Mesenchymal stem cell (in vitro differentiated cells and primary cell): ENCODE measurements around the gene NUDT16L1.

Experiments
- DNase-seq: peaks from one replicate; pipeline ENCODE4 v3.0.0-alpha.2; 2013
- H2AFZ ChIP-seq: one replicate; pipeline ENCODE4 v1.6.1; 2013; ENCODE audit warnings: low read depth, mild to moderate bottlenecking, control low read depth, inconsistent platforms, low read length, moderate library complexity
- H2AK5ac ChIP-seq: 2 replicates; pipeline ENCODE4 v1.6.1; 2013; ENCODE audit warnings: low read length, moderate library complexity, mild to moderate bottlenecking, inconsistent platforms; ENCODE audit not compliant: severe bottlenecking
- H2BK120ac ChIP-seq: one replicate; pipeline ENCODE4 v1.6.1; 2013; ENCODE audit warnings: low read depth, mild to moderate bottlenecking, inconsistent platforms, low read length, moderate library complexity
- H2BK12ac ChIP-seq, 2 experiments: one replicate each; pipeline ENCODE4 v1.6.1; 2013; ENCODE audit warnings: inconsistent platforms in 2 of 2, low read length in 2 of 2, mild to moderate bottlenecking in 2 of 2, moderate library complexity in 2 of 2, control low read depth in 1 of 2
- H2BK15ac ChIP-seq: one replicate; pipeline ENCODE4 v1.6.1; 2013; ENCODE audit warnings: mild to moderate bottlenecking, low read depth, inconsistent platforms; ENCODE audit not compliant: poor library complexity, severe bottlenecking
- H2BK5ac ChIP-seq: 2 replicates; pipeline ENCODE4 v1.6.1; 2013; ENCODE audit warnings: low read depth, mild to moderate bottlenecking, low read length, control low read depth, inconsistent platforms; ENCODE audit not compliant: poor library complexity, severe bottlenecking
- H3K14ac ChIP-seq, 2 experiments: one replicate each; pipeline ENCODE4 v1.6.1; 2013; ENCODE audit warnings: inconsistent platforms in 2 of 2, low read length in 2 of 2, control low read depth in 1 of 2, mild to moderate bottlenecking in 1 of 2, moderate library complexity in 1 of 2
- H3K18ac ChIP-seq, 2 experiments: one replicate each; pipeline ENCODE4 v1.6.1; 2013; ENCODE audit warnings: inconsistent platforms in 2 of 2, low read length in 2 of 2, control low read depth in 1 of 2, low read depth in 1 of 2, mild to moderate bottlenecking in 1 of 2
- H3K23ac ChIP-seq, 2 experiments: one replicate each; pipeline ENCODE4 v1.6.1; 2013; ENCODE audit warnings: inconsistent platforms in 2 of 2, low read length in 2 of 2, mild to moderate bottlenecking in 2 of 2, moderate library complexity in 2 of 2, control low read depth in 1 of 2
- H3K27ac ChIP-seq: 2 replicates; pipeline ENCODE4 v1.5.1; 2013; ENCODE audit warnings: mild to moderate bottlenecking, moderate library complexity, low read length, control low read depth, inconsistent platforms; ENCODE audit not compliant: poor library complexity, severe bottlenecking
- H3K27me3 ChIP-seq, 2 experiments: 2 replicates each; pipeline versions ENCODE4 v1.6.1 to v1.7.0; 2013; ENCODE audit warnings: low read length in 2 of 2, mild to moderate bottlenecking in 2 of 2, moderate library complexity in 2 of 2, control low read depth in 1 of 2, inconsistent platforms in 1 of 2; ENCODE audit not compliant: control insufficient read depth in 1 of 2, insufficient read depth in 1 of 2
- H3K36me3 ChIP-seq, 2 experiments: 2 replicates each; pipeline versions ENCODE4 v1.6.1 to v1.7.0; 2013; ENCODE audit warnings: low read length in 2 of 2, control low read depth in 1 of 2, inconsistent platforms in 1 of 2, low read depth in 1 of 2, mild to moderate bottlenecking in 1 of 2; ENCODE audit not compliant: insufficient read depth in 2 of 2, control insufficient read depth in 1 of 2
- H3K4ac ChIP-seq, 2 experiments: one replicate each; pipeline ENCODE4 v1.6.1; 2013; ENCODE audit warnings: inconsistent platforms in 2 of 2, low read length in 2 of 2, mild to moderate bottlenecking in 2 of 2, moderate library complexity in 2 of 2, control low read depth in 1 of 2, low read depth in 1 of 2
- H3K4me1 ChIP-seq: 2 replicates; pipeline ENCODE4 v1.6.1; 2013; ENCODE audit warnings: low read depth, low read length, control low read depth; ENCODE audit not compliant: control insufficient read depth, insufficient read depth
- H3K4me2 ChIP-seq: 2 replicates; pipeline ENCODE4 v1.6.1; 2013; ENCODE audit warnings: low read length, mild to moderate bottlenecking, inconsistent platforms; ENCODE audit not compliant: poor library complexity, severe bottlenecking
- H3K4me3 ChIP-seq, 2 experiments: 2 replicates each; pipeline versions ENCODE4 v1.5.1 to v1.7.0; 2013; ENCODE audit warnings: low read length in 2 of 2, mild to moderate bottlenecking in 2 of 2, control low read depth in 1 of 2, low read depth in 1 of 2; ENCODE audit not compliant: insufficient read depth in 1 of 2
- H3K79me1 ChIP-seq: replicated peaks from 2 replicates; pipeline ENCODE4 v1.6.1; 2013; ENCODE audit warnings: mild to moderate bottlenecking, control low read depth, low read length, inconsistent platforms; ENCODE audit not compliant: poor library complexity, severe bottlenecking
- H3K9ac ChIP-seq: 2 replicates; pipeline ENCODE4 v1.7.0; 2013; ENCODE audit warnings: mild to moderate bottlenecking, low read length, moderate library complexity
- H3K9me3 ChIP-seq: 2 replicates; pipeline ENCODE4 v1.7.0; 2013; ENCODE audit warnings: mild to moderate bottlenecking, low read length; ENCODE audit not compliant: control insufficient read depth
- H4K8ac ChIP-seq: one replicate; pipeline ENCODE4 v1.6.1; 2013; ENCODE audit warnings: inconsistent platforms, mild to moderate bottlenecking, low read length, moderate library complexity
- H4K91ac ChIP-seq: one replicate; pipeline ENCODE4 v1.6.1; 2013; ENCODE audit warnings: mild to moderate bottlenecking, low read length, inconsistent platforms
- WGBS: methylation state at CpG from one replicate; pipeline ENCODE4 v1.1.7; 2013; ENCODE audit warnings: mixed read lengths; 5-methylcytosine and 5-hydroxymethylcytosine counted together

NUDT16L1 gene

GRCh38 chr16:4709481-4709880 is 16.1 kb downstream of the NUDT16L1 start:
- no peak overlapping the region for H4K91ac ChIP-seq
- whole genome bisulfite sequencing = 86% methylated on average over 3 of the region's 4 CpGs
- no peak overlapping the region for H4K8ac ChIP-seq

GRCh38 chr16:4713663-4714501 is 20.5 kb downstream of the NUDT16L1 start:
- H3K23ac ChIP-seq = no peak overlapping the region

More at GRCh38 chr16:4709481-4709880, 16.1 kb downstream of the NUDT16L1 start:
- H2BK12ac ChIP-seq = no peak overlapping the region
- H3K4ac ChIP-seq = no peak overlapping the region
- peaks cover 10% of the 10 kb centered on the region for H3K79me1 ChIP-seq
- H2BK120ac ChIP-seq = no peak overlapping the region
- no peak overlapping the region for H2AK5ac ChIP-seq
- no peak overlapping the region for H3K18ac ChIP-seq
- no peak overlapping the region for H3K4me2 ChIP-seq
- no peak overlapping the region for H3K9ac ChIP-seq
- H3K36me3 ChIP-seq = peaks cover 42 to 59% of the 10 kb centered on the region in 2 experiments
- H2AFZ ChIP-seq = no peak overlapping the region
- H3K4me1 ChIP-seq = no peaks in the 10 kb centered on the region
- no peak overlapping the region for H3K14ac ChIP-seq
- peak; percentile 28 for DNase-seq
- H3K23ac ChIP-seq = no peak overlapping the region
- no peaks in the 10 kb centered on the region for H3K27me3 ChIP-seq
- no peak overlapping the region for H3K4me3 ChIP-seq
- H3K27ac ChIP-seq = no peak overlapping the region
- H3K9me3 ChIP-seq = no peaks in the 10 kb centered on the region
- H2BK15ac ChIP-seq = no peak overlapping the region
- no peak overlapping the region for H2BK5ac ChIP-seq

GRCh38 chr16:4714996-4715395 is 21.6 kb downstream of the NUDT16L1 start:
- H3K4me3 ChIP-seq = no peak overlapping the region
- H3K4me1 ChIP-seq = no peaks in the 10 kb centered on the region
- no peak overlapping the region for H3K4me2 ChIP-seq
- no peak overlapping the region for H2AK5ac ChIP-seq
- H3K9ac ChIP-seq = no peak overlapping the region
- no peak overlapping the region for H3K4ac ChIP-seq
- H3K27ac ChIP-seq = no peak overlapping the region
- H2BK5ac ChIP-seq = no peak overlapping the region
- no peaks in the 10 kb centered on the region for H3K27me3 ChIP-seq
- H3K79me1 ChIP-seq = peaks cover 25% of the 10 kb centered on the region
- no peak overlapping the region for H3K23ac ChIP-seq
- H3K14ac ChIP-seq = no peak overlapping the region
- 94% methylated on average over 2 of the region's 2 CpGs for WGBS
- H3K9me3 ChIP-seq = no peaks in the 10 kb centered on the region
- no peak overlapping the region for H2BK12ac ChIP-seq
- H2BK15ac ChIP-seq = no peak overlapping the region
- no peak overlapping the region for H2AFZ ChIP-seq
- peaks cover 47 to 52% of the 10 kb centered on the region in 2 experiments for H3K36me3 ChIP-seq
- DNase-seq = no peak
- H3K18ac ChIP-seq = no peak overlapping the region
- no peak overlapping the region for H2BK120ac ChIP-seq
- no peak overlapping the region for H4K91ac ChIP-seq
- H4K8ac ChIP-seq = no peak overlapping the region

More at GRCh38 chr16:4713663-4714501, 20.5 kb downstream of the NUDT16L1 start:
- Histone ChIP-seq H2BK15ac (no peak overlapping the region), H3K4me3 (no peak overlapping the region), H3K4ac (no peak overlapping the region), H2AK5ac (no peak overlapping the region), H4K91ac (no peak overlapping the region), H4K8ac (no peak overlapping the region), H2BK5ac (no peak overlapping the region), H3K9ac (no peak overlapping the region), H3K18ac (no peak overlapping the region), H3K27me3 (no peaks in the 10 kb centered on the region), H3K4me2 (no peak overlapping the region), H2BK120ac (no peak overlapping the region), H3K9me3 (no peaks in the 10 kb centered on the region), H2AFZ (no peak overlapping the region), H3K27ac (no peak overlapping the region), H3K79me1 (peaks cover 20% of the 10 kb centered on the region), H2BK12ac (no peak overlapping the region), H3K36me3 (peaks cover 45 to 49% of the 10 kb centered on the region in 2 experiments), H3K4me1 (no peaks in the 10 kb centered on the region), H3K14ac (no peak overlapping the region)
- no peak for DNase-seq
- WGBS = 91% methylated on average over 18 of the region's 18 CpGs

- Histone ChIP-seq H3K4me3 (no peak overlapping the region), H3K4me1 (peaks cover 2% of the 10 kb centered on the region), H4K91ac (no peak overlapping the region), H2BK12ac (no peak overlapping the region), H3K27me3 (no peaks in the 10 kb centered on the region), H3K9me3 (no peaks in the 10 kb centered on the region), H3K23ac (no peak overlapping the region), H2AFZ (no peak overlapping the region), H3K9ac (no peak overlapping the region), H3K18ac (no peak overlapping the region), H4K8ac (no peak overlapping the region), H3K4ac (no peak overlapping the region), H3K36me3 (peaks cover 41 to 48% of the 10 kb centered on the region in 2 experiments), H2BK120ac (no peak overlapping the region), H2BK5ac (no peak overlapping the region), H3K14ac (no peak overlapping the region), H3K27ac (no peak overlapping the region), H3K79me1 (peaks cover 30% of the 10 kb centered on the region), H2BK15ac (no peak overlapping the region), H3K4me2 (no peak overlapping the region), H2AK5ac (no peak overlapping the region)
- WGBS = 53% methylated on average over 4 of the region's 5 CpGs
- no peak for DNase-seq
Measured at GRCh38 chr16:4718466-4718865, 25.1 kb downstream of the NUDT16L1 start.
